Duodenal mucosa (tissue), 2 donors: Measurements from ENCODE around the gene DMBX1.

Experiments used
- H3K27ac ChIP-seq: one replicate; pipeline ENCODE4 v1.7.0; 2013; ENCODE audit warnings: low read depth, low read length
- H3K27me3 ChIP-seq, 2 donors: one replicate each; pipeline ENCODE4 v1.7.0; 2013; ENCODE audit warnings: low read length in 2 of 2, control low read depth in 1 of 2; ENCODE audit not compliant: insufficient read depth in 2 of 2, control insufficient read depth in 1 of 2
- H3K36me3 ChIP-seq, 2 donors: one replicate each; pipeline ENCODE4 v1.7.0; 2013; ENCODE audit warnings: low read length in 2 of 2, control low read depth in 1 of 2; ENCODE audit not compliant: insufficient read depth in 2 of 2, control insufficient read depth in 1 of 2
- H3K4me1 ChIP-seq, 2 donors: one replicate each; pipeline ENCODE4 v1.7.0; 2013; ENCODE audit warnings: low read length in 2 of 2, control low read depth in 1 of 2; ENCODE audit not compliant: insufficient read depth in 2 of 2, control insufficient read depth in 1 of 2
- H3K4me3 ChIP-seq, 2 donors: one replicate each; pipeline ENCODE4 v1.7.0; 2013; ENCODE audit warnings: low read length in 2 of 2, low read depth in 1 of 2
- H3K9ac ChIP-seq, 2 donors: one replicate each; pipeline ENCODE4 v1.7.0; 2013; ENCODE audit warnings: low read length in 2 of 2, low read depth in 1 of 2
- H3K9me3 ChIP-seq, 2 donors: one replicate each; pipeline ENCODE4 v1.7.0; 2013; ENCODE audit warnings: low read length in 2 of 2, control low read depth in 1 of 2; ENCODE audit not compliant: control insufficient read depth in 1 of 2

DMBX1 gene

GRCh38 chr1:46489638-46490405, at the start of gene DMBX1:
DMBX1 (plus strand) TSS chr1:46489836; CDS start chr1:46507011, 17,175 bp downstream.
- Histone ChIP-seq H3K27me3 (peaks cover 89 to 91% of the 10 kb centered on the region in 2 donors), H3K27ac (no peak within 1 kb of the TSS), H3K36me3 (no peaks in the 10 kb centered on the region), H3K9ac (no peak within 1 kb of the TSS), H3K4me3 (peak within 1 kb of the TSS; percentile 56), H3K9me3 (no peaks in the 10 kb centered on the region), H3K4me1 (peaks cover 7 to 14% of the 10 kb centered on the region in 2 donors)

- peaks cover 0 to under 1% of the 10 kb centered on the region in 2 donors for H3K27me3 ChIP-seq
- peaks cover 8% of the 10 kb centered on the region in 2 donors for H3K4me1 ChIP-seq
Observed at GRCh38 chr1:46440478-46440877, 49.2 kb upstream of the DMBX1 start.

DNA sequence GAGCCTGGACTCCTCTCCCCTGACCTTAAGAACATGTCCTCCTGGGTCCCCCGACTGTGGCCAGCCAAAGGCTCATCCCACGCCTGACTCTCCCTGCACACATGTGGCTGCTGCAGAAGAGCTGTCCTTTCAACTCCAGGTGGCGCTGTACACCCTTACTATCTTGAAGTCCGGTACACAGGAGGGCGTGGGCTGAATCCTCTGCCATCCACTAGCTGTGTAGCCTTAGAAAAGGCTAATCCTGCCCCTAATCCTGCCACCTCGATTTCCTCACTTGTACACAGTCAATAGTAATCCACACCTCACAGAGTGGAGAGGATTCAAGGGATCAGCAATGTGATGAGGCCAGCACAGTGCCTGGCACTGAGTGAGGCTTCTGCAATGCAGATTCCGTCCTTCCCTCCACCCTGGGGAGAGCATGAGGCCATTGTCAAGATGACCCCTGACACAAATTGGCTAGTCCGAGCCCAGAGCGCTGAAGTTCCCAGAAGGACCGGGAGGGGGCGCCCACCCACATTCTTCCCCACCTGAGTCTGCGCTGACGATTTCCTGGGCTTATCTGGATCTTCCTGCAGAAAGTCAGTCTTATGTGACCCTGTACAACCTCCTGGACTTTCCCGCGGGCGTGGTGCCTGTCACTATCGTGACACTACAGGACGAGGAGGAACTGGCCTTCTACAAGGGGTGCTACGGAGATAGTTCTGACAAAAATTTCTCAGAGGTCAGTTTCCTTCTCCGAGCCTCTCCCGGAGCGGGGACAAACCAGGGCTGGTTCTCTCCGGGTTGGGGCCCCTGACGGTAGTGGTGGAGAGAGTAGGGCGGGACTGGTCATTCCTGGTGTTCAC, 47.1 kb upstream of the DMBX1 start:
- H3K4me3 ChIP-seq = peak overlapping the region; percentile 63 to 69
- peaks cover 8% of the 10 kb centered on the region in 2 donors for H3K4me1 ChIP-seq
- no peak overlapping the region for H3K27ac ChIP-seq
- H3K27me3 ChIP-seq = peaks cover 9 to 14% of the 10 kb centered on the region in 2 donors
- H3K9me3 ChIP-seq = no peaks in the 10 kb centered on the region
- H3K9ac ChIP-seq = peak overlapping the region in 1 of 2 donors; percentile 55
- no peaks in the 10 kb centered on the region for H3K36me3 ChIP-seq

More at GRCh38 chr1:46440478-46440877, 49.2 kb upstream of the DMBX1 start:
- H3K9me3 ChIP-seq = no peaks in the 10 kb centered on the region
- H3K9ac ChIP-seq = no peak overlapping the region
- H3K27ac ChIP-seq = no peak overlapping the region
- no peak overlapping the region for H3K4me3 ChIP-seq
- no peaks in the 10 kb centered on the region for H3K36me3 ChIP-seq

DNA sequence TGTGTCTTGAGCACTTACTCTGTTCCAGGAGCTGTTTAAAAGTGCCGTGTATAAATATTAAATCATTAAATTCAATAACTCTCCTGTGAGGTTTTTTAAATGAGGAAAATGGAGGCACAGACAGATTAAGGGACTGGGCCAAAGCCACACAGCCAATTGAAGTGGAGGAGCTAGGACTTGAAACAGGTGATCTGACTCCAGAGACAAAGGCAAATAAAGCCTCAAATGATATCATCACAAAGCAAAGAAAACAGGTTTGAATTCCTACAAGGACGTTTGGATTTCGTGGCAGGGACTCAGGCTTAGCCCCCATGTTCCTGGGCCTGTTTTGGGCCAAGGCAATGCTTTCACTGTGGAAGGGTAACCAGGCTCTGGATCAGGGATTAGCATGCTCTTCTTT, 45.2 kb upstream of the DMBX1 start:
- H3K4me1 ChIP-seq = peaks cover 8 to 15% of the 10 kb centered on the region in 2 donors

DNA sequence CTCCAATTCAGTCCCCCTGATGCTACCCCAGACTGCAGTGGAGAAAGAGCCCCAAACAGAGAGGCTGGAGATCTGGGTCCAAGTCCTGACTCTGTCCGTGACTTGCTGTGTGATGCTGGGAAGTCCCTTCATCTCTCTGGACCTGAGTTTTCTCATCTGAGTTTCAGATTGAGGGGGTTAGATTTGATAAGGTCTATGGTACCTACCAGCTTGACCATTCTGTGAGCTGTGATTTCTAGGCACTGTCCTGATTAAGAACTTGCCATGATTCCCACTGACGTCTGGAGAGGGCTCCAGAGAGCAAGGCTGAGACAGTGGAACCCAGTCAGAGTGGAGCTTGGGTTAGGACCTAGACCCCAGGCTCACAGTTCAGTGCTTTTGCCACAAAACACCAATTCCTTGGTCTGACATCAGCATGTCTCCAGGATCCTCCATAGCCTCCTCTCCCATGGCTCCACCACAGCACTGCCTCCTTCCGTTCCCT, 43.8 kb upstream of the DMBX1 start:
- H3K27me3 ChIP-seq = peaks cover 33 to 38% of the 10 kb centered on the region in 2 donors

More for the DNA sequence above, 45.2 kb upstream of the DMBX1 start:
- no peak overlapping the region for H3K27ac ChIP-seq
- no peak overlapping the region for H3K9ac ChIP-seq
- no peaks in the 10 kb centered on the region for H3K9me3 ChIP-seq
- H3K27me3 ChIP-seq = peaks cover 25 to 32% of the 10 kb centered on the region in 2 donors
- no peaks in the 10 kb centered on the region for H3K36me3 ChIP-seq
- no peak overlapping the region for H3K4me3 ChIP-seq

DNA sequence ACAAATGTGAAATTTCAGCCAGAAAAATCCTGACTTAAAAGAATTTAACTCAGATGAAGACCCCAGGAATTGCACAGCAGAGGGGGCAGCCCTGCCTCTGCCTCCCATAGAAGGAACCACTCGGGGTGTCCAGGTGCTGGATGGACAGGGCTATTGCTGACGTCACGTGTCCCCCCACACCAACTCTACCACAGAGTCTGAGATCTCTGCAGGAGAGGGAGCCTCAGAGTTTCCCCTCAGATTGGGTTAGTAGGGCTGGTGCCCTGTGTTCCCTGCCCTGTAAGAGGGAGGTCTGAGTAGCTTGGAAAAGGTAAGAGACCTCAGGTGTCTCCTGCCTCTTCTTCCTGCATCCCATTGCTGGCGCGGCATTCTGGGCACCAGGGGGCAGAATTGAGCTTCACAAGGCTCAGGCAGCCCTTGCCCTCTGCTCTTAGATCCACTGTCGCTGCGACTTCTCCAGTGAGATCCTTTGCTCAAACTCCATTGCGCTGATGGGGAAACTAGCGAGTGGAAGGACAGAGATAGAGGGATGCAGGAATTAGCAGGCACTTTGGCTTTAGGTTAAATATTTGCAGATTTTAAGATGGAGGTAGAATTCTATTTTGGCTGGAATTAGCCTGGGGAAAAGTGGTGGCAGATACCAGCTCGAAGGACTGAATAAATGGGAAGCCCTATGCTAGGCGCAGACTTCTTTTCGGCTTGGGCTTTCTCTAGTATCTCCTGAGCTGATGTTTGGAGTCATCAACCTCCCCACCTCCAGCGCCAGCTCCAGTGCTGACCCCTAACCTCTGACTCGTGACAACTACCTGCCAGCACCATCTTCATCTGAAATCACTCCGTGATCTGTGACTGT, 42.8 kb upstream of the DMBX1 start:
- H3K9ac ChIP-seq = no peak overlapping the region
- H3K36me3 ChIP-seq = no peaks in the 10 kb centered on the region
- peaks cover 38 to 40% of the 10 kb centered on the region in 2 donors for H3K27me3 ChIP-seq
- no peak overlapping the region for H3K27ac ChIP-seq
- peaks cover 8 to 15% of the 10 kb centered on the region in 2 donors for H3K4me1 ChIP-seq
- H3K4me3 ChIP-seq = no peak overlapping the region
- no peaks in the 10 kb centered on the region for H3K9me3 ChIP-seq

More for the DNA sequence above, 43.8 kb upstream of the DMBX1 start:
- H3K27ac ChIP-seq = no peak overlapping the region
- no peak overlapping the region for H3K9ac ChIP-seq
- no peaks in the 10 kb centered on the region for H3K9me3 ChIP-seq
- H3K4me1 ChIP-seq = peaks cover 8 to 15% of the 10 kb centered on the region in 2 donors
- no peaks in the 10 kb centered on the region for H3K36me3 ChIP-seq
- no peak overlapping the region for H3K4me3 ChIP-seq

GRCh38 chr1:46447499-46448108, 42.0 kb upstream of the DMBX1 start:
- H3K27me3 ChIP-seq = peaks cover 38 to 40% of the 10 kb centered on the region in 2 donors

GRCh38 chr1:46448109-46448911, 41.3 kb upstream of the DMBX1 start:
- Histone ChIP-seq H3K36me3 (no peaks in the 10 kb centered on the region), H3K27me3 (peaks cover 40 to 45% of the 10 kb centered on the region in 2 donors), H3K27ac (no peak overlapping the region), H3K4me1 (peaks cover 0 to 6% of the 10 kb centered on the region in 2 donors), H3K9ac (no peak overlapping the region), H3K9me3 (no peaks in the 10 kb centered on the region), H3K4me3 (peak overlapping the region; percentile 20 to 45)

More at GRCh38 chr1:46447499-46448108, 42.0 kb upstream of the DMBX1 start:
- H3K9ac ChIP-seq = no peak overlapping the region
- H3K4me1 ChIP-seq = peaks cover 5 to 11% of the 10 kb centered on the region in 2 donors
- H3K9me3 ChIP-seq = no peaks in the 10 kb centered on the region
- H3K27ac ChIP-seq = no peak overlapping the region
- H3K4me3 ChIP-seq = no peak overlapping the region
- no peaks in the 10 kb centered on the region for H3K36me3 ChIP-seq
